Stimulated activated CD8-positive, alpha-beta memory T cell treated with anti-CD3 and anti-CD28 coated beads, Interleukin-4, amount 100 ng/mL, for 4 hours (primary cell): ENCODE measurements around the gene OR10A3.
"Not testable (repeated sequence)": the region's sequence is repeated elsewhere in the genome, so short reads cannot be mapped to it uniquely, and the experiment has no call there.

ENCODE experiments used
- DNase-seq, 2 donors: peaks; one replicate each; pipeline ENCODE4 v3.0.0-alpha.2; 2020; ENCODE audit warnings: low read depth in 2 of 2, low spot score in 1 of 2

Gene OR10A3, protein sequence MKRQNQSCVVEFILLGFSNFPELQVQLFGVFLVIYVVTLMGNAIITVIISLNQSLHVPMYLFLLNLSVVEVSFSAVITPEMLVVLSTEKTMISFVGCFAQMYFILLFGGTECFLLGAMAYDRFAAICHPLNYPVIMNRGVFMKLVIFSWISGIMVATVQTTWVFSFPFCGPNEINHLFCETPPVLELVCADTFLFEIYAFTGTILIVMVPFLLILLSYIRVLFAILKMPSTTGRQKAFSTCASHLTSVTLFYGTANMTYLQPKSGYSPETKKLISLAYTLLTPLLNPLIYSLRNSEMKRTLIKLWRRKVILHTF

GRCh38 chr11:7941608-7942007 is at the start of gene OR10A3:
Gene OR10A3 (minus strand): TSS chr11:7941708. CDS start chr11:7939520, 2,188 bp downstream.
- no peak for DNase-seq

DNA sequence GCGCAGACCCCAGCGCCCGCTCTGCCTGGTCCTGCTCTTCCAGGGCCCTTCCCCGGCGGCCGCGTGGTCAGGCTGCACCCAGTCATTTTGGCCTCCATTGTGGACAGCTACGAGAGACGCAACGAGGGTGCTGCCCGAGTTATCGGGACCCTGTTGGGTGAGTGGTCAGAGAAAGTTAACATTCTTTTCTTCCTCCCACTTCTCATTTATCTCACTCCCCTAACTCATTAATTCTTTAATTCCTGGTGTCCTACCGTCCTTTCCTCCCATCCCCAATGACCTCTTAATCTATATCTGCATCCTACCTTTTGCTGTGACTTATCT is 46.0 kb upstream of the OR10A3 start:
- DNase-seq, result not testable (repeated sequence)

- DNase-seq, result peak; percentile 74 to 78
These were observed 45.5 kb upstream of the OR10A3 start, which contains the start of gene EIF3F for GRCh38 chr11:7986768-7987559. Gene EIF3F (plus strand): TSS chr11:7987337. CDS start chr11:7987353, 16 bp downstream.

DNA sequence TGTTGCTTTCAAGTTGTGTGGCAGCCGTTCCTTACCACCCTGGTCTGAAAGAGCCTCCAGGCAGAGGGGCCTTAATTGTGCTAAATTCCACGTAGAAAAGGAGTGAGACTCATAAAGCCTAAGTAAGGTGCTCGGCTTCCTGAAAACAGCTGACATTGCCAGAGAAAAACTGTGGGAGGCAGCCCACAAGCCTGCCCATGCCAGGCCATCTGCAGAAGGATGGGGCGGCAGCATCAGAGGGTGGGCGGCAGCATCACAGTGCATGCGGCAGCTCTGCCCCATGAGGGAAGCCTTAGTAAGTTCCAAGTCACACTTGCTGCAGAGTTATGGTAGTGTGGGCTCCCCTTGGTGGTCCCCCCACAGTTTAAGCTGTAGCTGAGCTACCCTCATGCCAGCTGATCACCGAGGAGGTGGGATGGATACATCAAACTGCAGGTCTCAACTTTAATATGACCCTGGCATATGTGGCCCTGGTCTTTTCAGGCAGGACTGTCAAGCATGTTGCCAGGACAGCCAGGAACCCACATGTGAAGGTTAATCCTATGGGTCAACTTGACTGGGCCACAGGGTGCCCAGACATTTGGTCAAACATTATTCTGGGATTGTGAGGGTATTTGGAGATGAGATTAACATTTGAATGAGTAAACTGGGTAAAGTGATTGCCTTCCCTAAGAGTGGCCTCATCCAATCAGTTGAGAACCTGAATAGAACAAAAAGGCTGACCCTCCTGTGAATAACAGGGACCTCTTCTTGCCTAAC is 42.5 kb upstream of the OR10A3 start:
- DNase-seq, result no peak

- no peak for DNase-seq
These were observed 41.1 kb upstream of the OR10A3 start for GRCh38 chr11:7982582-7983119.

DNA sequence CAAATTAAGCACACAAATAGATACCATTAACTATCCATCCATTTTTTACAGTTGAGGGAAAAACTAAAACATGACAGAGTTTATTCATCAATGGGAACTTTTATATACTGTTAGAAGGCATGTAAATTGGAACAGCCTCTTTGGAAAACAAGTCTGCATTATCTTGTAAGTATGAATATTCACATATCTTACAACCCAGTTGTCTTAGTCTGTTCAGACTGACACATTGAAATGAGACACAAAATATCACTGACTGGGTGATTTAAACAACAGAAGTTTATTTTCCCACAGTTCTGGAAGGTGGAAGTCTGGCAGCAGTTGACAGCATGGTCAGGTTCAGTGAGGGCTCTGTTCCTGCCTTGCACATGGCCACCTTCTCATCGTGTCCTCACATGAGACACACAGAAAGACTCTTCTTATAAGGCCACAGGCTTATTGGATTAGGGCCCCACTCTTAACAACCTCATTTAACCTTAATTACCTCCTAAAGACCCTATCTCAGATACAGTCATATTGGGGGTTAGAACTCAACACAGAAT is 40.2 kb upstream of the OR10A3 start:
- no peak for DNase-seq

DNA sequence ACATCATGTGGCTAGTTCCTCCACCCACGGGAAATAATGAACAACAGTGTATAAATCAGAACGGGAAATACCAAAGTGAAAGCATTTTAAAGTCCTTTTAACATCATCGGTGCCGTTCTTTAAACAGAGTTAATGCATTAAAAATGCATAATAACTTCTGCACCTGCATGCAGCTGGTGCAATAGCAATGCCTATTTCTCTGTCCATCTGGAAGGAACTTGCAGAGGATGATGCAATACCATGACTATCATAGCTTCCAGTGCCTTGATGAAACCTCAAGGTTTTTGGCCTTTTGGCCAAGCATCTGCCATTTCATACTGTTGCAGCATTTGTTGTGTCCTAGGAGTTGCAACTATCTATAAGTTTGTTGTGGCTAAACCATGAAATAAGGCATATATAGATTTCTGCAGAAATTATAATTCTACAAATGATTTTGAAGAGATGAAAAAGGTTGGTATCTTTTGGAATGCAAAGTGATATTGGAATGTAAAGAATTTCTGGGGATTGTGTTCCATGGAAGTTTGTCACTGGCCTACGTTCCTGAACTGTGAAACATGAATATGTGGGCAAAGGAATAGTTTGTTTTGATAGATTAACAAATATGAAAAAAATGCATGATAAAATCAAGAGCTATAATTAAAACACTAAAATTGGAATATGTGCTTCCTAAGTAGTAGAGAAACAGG is 35.9 kb upstream of the OR10A3 start:
- DNase-seq, result no peak

DNA sequence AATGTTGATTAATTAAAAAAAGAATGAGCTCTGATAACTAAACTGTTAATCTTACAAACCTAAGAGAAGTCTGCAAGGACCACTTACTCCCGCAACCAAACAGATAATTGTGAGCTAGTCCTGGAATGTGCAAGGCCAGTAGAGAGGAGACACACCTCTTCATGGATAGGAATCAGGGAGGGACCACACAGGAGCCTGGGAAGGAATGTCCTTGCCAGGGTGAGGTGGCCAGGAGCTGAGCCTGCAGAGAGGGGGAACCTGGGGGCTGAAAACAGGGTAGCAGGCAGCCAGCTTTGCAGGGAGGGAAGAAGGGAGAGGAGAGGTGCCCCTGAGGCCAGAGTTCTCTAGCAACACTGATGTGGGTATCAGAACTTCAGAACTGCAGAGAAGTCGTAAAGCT is 33.2 kb upstream of the OR10A3 start:
- DNase-seq, result no peak

- no peak for DNase-seq
These were observed 31.5 kb upstream of the OR10A3 start for GRCh38 chr11:7973011-7973410.

- DNase-seq, result no peak
These were observed 30.3 kb upstream of the OR10A3 start for GRCh38 chr11:7971846-7972245.

DNA sequence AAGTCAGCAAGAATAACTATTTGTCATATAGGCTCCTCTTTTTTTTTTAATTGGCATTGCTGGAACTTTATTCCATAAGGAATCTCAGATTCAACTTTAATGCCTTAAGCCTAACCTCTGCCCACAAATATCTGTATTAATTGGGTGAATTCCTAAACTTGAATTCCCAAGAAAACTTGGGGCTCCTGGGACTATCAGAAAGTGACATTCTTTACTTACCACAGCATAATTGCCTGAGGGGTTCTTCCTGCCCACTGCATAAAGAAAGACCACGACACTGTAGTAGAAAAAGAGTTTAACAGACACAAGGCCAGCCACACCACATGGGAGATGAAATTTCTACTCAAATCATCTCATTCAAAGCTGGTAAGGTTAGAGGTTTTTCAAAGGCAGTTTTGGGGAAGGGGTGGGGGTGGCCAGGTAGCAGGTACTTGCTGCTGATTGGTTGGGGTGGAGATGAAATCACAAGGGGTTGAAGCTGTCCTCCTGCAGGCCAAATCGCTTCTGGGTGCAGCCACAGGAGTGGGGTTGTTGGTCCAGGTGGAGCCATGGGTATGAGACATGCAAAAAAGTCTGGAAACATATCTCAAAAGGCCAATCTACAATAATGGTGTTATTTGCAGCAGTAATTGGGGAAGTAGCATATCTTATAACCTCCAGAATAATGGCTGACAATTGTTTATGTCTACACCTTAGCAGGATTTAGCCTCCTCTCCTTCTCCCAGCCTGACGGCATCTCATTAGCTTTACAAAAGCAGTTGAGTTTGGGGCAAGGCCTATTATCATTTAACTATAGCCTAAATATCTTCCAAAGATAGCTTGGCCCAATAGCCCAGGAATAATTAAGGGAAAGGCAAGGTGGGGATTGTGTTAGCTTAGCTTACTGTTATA is 28.5 kb upstream of the OR10A3 start:
- no peak for DNase-seq

- DNase-seq, result no peak
These were observed 27.2 kb upstream of the OR10A3 start for GRCh38 chr11:7968686-7969085.

DNA sequence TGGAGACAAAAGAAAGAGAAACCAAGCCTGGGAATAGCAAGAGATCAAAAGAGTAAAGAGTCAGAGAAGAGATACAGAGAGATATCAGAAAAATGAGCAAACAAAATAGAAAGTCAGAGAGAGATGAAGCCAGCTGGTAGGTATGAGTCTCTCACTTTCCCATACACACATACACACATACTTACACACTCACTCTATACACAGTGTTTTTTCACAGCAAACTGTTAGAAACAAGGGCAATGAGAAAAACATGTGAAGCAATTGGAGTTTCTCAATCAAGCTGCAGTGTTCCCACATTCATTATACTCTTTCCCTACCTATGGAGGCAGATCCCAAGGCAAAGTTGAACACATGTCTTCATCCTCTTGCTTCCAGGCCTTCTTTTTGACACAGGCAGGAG is 26.3 kb upstream of the OR10A3 start:
- no peak for DNase-seq

GRCh38 chr11:7967097-7967496 is 25.6 kb upstream of the OR10A3 start:
- DNase-seq, result no peak

GRCh38 chr11:7965386-7965785 is 23.9 kb upstream of the OR10A3 start, which contains the start of gene NLRP10:
Gene NLRP10 (minus strand): TSS chr11:7965447. CDS start chr11:7963495, 1,952 bp downstream.
- no peak for DNase-seq

- DNase-seq, result no peak
These were observed 23.4 kb upstream of the OR10A3 start for GRCh38 chr11:7964873-7965272.

DNA sequence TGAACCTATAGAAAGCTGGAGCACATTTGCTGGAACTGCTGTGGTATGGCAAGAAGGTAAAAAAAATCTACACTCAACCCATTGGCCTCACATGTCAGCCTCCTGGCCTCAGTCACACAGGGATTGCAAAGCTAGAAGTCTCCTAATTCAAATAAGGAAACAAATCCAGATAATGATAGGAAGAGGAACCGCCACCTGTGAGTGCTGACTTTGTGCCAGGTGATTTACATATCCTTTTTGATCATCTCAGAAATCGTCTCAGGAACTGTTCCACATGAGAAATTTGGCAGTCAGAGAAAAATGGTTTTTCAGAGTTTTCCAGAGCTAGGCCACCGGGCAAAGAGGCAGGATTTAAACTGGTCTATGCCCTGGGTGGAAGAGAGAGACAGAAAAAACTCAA is 22.8 kb upstream of the OR10A3 start:
- DNase-seq, result no peak

GRCh38 chr11:7955191-7955590 is 13.7 kb upstream of the OR10A3 start:
- DNase-seq, result no peak

GRCh38 chr11:7949934-7950333 is 8.4 kb upstream of the OR10A3 start:
- no peak for DNase-seq

DNA sequence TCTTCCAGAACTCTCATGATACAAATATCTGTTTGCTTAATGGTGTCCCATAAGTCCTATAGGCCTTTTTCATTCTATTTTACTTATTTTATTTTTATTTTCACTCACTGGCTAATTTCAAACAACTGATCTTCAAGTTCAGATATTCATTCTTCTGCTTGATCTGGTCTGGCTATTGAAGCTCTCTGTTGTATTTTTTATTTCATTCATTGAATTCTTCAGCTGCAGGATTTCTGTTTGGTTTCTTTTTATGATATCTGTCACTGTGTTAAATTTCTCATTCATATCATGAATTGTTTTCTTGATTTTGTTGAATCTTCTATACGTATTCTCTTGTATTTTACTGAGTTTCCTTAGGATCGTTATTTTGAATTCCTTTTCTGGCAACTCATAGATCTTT is 2.6 kb upstream of the OR10A3 start:
- no peak for DNase-seq
